ENCODE results near the gene EPC2. TPM values are rescaled to one million over a fixed set of nuclear protein-coding genes. Genes with fewer than 3 reads are reported as not detected.
"Not testable (repeated sequence)": the region's sequence is repeated elsewhere in the genome, so short reads cannot be mapped to it uniquely, and the experiment has no call there.

EPC2 gene
- total RNA-seq, 1 experiment from 2014 or later: 30.2 TPM

DNA sequence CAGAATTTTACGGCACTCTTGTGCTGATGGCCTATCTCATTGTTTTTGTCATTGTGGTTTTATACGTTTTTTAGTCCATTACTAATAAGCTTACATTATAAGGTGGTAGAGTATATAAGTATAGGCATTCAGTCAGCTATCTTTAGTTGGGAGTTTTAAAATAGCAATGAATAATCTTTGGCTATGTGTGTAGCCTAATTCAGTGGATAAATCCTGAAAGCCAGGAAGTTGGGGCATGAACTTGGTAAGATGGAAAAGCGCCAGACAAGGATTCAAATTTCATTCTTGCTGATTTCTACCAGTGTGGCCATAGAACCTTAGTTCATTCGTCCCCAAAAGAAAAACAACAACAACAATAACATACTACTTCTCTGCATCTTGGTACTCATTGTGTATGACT lies 31.2 kb downstream of the EPC2 start:
- Histone ChIP-seq H3K36me3 (ENCODE audit: control insufficient read depth, insufficient read depth, low read length) (no peaks in the 10 kb centered on the region), H3K4me3 (ENCODE audit: low read depth in 2 of 2, low read length in 2 of 2) (no peak overlapping the region), H3K4me1 (ENCODE audit: control insufficient read depth, insufficient read depth, low read length) (no peaks in the 10 kb centered on the region), H3K9me3 (ENCODE audit: control insufficient read depth, insufficient read depth, low read depth, low read length) (no peaks in the 10 kb centered on the region), H3K27me3 (ENCODE audit: control insufficient read depth, insufficient read depth, low read length) (no peaks in the 10 kb centered on the region), H3K27ac (ENCODE audit: low read length) (no peak overlapping the region)
- ATAC-seq (no peak), DNase-seq (ENCODE audit: low read depth, low spot score) (no peak)
- POLR2A ChIA-PET: interaction anchor here (0.5 kb wide), 1 partner anchor 35 kb away, joined by 3 read pairs; no protein-coding TSS in a partner anchor
- in situ Hi-C loops (cut with HindIII; ENCODE audit: low pct_unique_long_range_greater_than_20kb, low sequenced_read_pairs): no loop called here
- TF ChIP-seq, protein P1, sequence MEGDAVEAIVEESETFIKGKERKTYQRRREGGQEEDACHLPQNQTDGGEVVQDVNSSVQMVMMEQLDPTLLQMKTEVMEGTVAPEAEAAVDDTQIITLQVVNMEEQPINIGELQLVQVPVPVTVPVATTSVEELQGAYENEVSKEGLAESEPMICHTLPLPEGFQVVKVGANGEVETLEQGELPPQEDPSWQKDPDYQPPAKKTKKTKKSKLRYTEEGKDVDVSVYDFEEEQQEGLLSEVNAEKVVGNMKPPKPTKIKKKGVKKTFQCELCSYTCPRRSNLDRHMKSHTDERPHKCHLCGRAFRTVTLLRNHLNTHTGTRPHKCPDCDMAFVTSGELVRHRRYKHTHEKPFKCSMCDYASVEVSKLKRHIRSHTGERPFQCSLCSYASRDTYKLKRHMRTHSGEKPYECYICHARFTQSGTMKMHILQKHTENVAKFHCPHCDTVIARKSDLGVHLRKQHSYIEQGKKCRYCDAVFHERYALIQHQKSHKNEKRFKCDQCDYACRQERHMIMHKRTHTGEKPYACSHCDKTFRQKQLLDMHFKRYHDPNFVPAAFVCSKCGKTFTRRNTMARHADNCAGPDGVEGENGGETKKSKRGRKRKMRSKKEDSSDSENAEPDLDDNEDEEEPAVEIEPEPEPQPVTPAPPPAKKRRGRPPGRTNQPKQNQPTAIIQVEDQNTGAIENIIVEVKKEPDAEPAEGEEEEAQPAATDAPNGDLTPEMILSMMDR (IDR thresholded peaks at IDR 0.05): no peak
- TF ChIP-seq POLR2AphosphoS5 (IDR thresholded peaks at IDR 0.05; ENCODE audit: low read depth, low read length) (no peak), SIN3A (IDR thresholded peaks at IDR 0.05; ENCODE audit: borderline replicate concordance, insufficient read depth, low read depth, low read length) (no peak), TCF7L2 (IDR thresholded peaks at IDR 0.05; ENCODE audit: low read depth, low read length) (no peak)
- TF ChIP-seq, protein P2, sequence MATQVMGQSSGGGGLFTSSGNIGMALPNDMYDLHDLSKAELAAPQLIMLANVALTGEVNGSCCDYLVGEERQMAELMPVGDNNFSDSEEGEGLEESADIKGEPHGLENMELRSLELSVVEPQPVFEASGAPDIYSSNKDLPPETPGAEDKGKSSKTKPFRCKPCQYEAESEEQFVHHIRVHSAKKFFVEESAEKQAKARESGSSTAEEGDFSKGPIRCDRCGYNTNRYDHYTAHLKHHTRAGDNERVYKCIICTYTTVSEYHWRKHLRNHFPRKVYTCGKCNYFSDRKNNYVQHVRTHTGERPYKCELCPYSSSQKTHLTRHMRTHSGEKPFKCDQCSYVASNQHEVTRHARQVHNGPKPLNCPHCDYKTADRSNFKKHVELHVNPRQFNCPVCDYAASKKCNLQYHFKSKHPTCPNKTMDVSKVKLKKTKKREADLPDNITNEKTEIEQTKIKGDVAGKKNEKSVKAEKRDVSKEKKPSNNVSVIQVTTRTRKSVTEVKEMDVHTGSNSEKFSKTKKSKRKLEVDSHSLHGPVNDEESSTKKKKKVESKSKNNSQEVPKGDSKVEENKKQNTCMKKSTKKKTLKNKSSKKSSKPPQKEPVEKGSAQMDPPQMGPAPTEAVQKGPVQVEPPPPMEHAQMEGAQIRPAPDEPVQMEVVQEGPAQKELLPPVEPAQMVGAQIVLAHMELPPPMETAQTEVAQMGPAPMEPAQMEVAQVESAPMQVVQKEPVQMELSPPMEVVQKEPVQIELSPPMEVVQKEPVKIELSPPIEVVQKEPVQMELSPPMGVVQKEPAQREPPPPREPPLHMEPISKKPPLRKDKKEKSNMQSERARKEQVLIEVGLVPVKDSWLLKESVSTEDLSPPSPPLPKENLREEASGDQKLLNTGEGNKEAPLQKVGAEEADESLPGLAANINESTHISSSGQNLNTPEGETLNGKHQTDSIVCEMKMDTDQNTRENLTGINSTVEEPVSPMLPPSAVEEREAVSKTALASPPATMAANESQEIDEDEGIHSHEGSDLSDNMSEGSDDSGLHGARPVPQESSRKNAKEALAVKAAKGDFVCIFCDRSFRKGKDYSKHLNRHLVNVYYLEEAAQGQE (IDR thresholded peaks at IDR 0.05; ENCODE audit: insufficient read depth in 1 of 2, low read depth in 2 of 2, low read length in 1 of 2): no peak
- BruUV-seq (replicated peaks): no TSS peak
- intact Hi-C loops (cut with micrococcal nuclease; ENCODE audit: unreplicated experiment): no loop called here
- CTCF ChIA-PET: no interaction called here

GRCh38 chr2:148678302-148679179 lies 34.0 kb downstream of the EPC2 start:
- CTCF ChIA-PET; intact Hi-C loops (cut with micrococcal nuclease; ENCODE audit: unreplicated experiment); in situ Hi-C loops (cut with HindIII; ENCODE audit: low pct_unique_long_range_greater_than_20kb, low sequenced_read_pairs): not testable (repeated sequence)

GRCh38 chr2:148680462-148680861 lies 35.9 kb downstream of the EPC2 start:
- Histone ChIP-seq H3K36me3 (ENCODE audit: control insufficient read depth, insufficient read depth, low read length) (no peaks in the 10 kb centered on the region), H3K4me3 (ENCODE audit: low read depth in 2 of 2, low read length in 2 of 2) (no peak overlapping the region), H3K4me1 (ENCODE audit: control insufficient read depth, insufficient read depth, low read length) (no peaks in the 10 kb centered on the region), H3K27ac (ENCODE audit: low read length) (no peak overlapping the region), H3K9me3 (ENCODE audit: control insufficient read depth, insufficient read depth, low read depth, low read length) (no peaks in the 10 kb centered on the region), H3K27me3 (ENCODE audit: control insufficient read depth, insufficient read depth, low read length) (no peaks in the 10 kb centered on the region)
- ChIA-PET POLR2A (no interaction called here), CTCF (no interaction called here)
- BruUV-seq (replicated peaks): no TSS peak
- no peak for DNase-seq (ENCODE audit: low read depth, low spot score)
- intact Hi-C loops (cut with micrococcal nuclease; ENCODE audit: unreplicated experiment): no loop called here
- in situ Hi-C loops (cut with HindIII; ENCODE audit: low pct_unique_long_range_greater_than_20kb, low sequenced_read_pairs): no loop called here
- no peak for ATAC-seq
- TF ChIP-seq, protein P2 (IDR thresholded peaks at IDR 0.05; ENCODE audit: insufficient read depth in 1 of 2, low read depth in 2 of 2, low read length in 1 of 2): no peak
- no peak for TF ChIP-seq POLR2AphosphoS5 (IDR thresholded peaks at IDR 0.05; ENCODE audit: low read depth, low read length)
- TF ChIP-seq, protein P1 (IDR thresholded peaks at IDR 0.05): no peak

More at GRCh38 chr2:148678302-148679179, 34.0 kb downstream of the EPC2 start:
- BruUV-seq (replicated peaks); H3K27me3 ChIP-seq (ENCODE audit: control insufficient read depth, insufficient read depth, low read length); H3K9me3 ChIP-seq (ENCODE audit: control insufficient read depth, insufficient read depth, low read depth, low read length); H3K27ac ChIP-seq (ENCODE audit: low read length); DNase-seq (ENCODE audit: low read depth, low spot score); POLR2A ChIA-PET; H3K4me1 ChIP-seq (ENCODE audit: control insufficient read depth, insufficient read depth, low read length); ATAC-seq; H3K36me3 ChIP-seq (ENCODE audit: control insufficient read depth, insufficient read depth, low read length); H3K4me3 ChIP-seq (ENCODE audit: low read depth in 2 of 2, low read length in 2 of 2): not testable (repeated sequence)
